Fibroblast of lung (primary cell): ENCODE results near the gene MAPKAPK2. TPM values are rescaled to one million over a fixed set of nuclear protein-coding genes. Genes with fewer than 3 reads are reported as not detected.

Experiments used
- DNase-seq, 2 donors: peaks; one replicate each; pipeline versions ENCODE4 v3.0.0 to v3.0.0-alpha.2; 2010; ENCODE audit warnings: low read depth in 2 of 2
- H2AFZ ChIP-seq: 2 replicates; pipeline ENCODE4 v1.5.1; 2012; ENCODE audit warnings: low read length, control low read depth, inconsistent platforms
- H3K27ac ChIP-seq: 2 replicates; pipeline ENCODE4 v1.5.1; 2011; ENCODE audit warnings: low read length, control low read depth; ENCODE audit not compliant: insufficient read depth
- H3K27me3 ChIP-seq: 2 replicates; pipeline ENCODE4 v1.5.1; 2011; ENCODE audit warnings: mild to moderate bottlenecking, low read length; ENCODE audit not compliant: control insufficient read depth, insufficient read depth
- H3K36me3 ChIP-seq: 2 replicates; pipeline ENCODE4 v1.5.1; 2011; ENCODE audit warnings: low read length; ENCODE audit not compliant: control insufficient read depth, insufficient read depth
- H3K4me1 ChIP-seq: 2 replicates; pipeline ENCODE4 v1.5.1; 2011; ENCODE audit warnings: low read length; ENCODE audit not compliant: control insufficient read depth, insufficient read depth; ENCODE audit errors: extremely low read depth
- H3K4me2 ChIP-seq: 2 replicates; pipeline ENCODE4 v1.5.1; 2011; ENCODE audit warnings: low read length, control low read depth; ENCODE audit not compliant: insufficient read depth; ENCODE audit errors: extremely low read depth
- H3K4me3 ChIP-seq, 4 experiments: fragments of 200-600 bp in 1 of 4; sonication (generic) in 1 of 4; replicated peaks in 1 of 4; 2 replicates each; pipeline ENCODE4 v1.5.1; 2011 to 2016; ENCODE audit warnings: low read length in 4 of 4, low read depth in 3 of 4, mild to moderate bottlenecking in 3 of 4, control low read depth in 2 of 4, inconsistent platforms in 1 of 4, mixed read lengths in 1 of 4; ENCODE audit not compliant: insufficient read depth in 1 of 4; ENCODE audit errors: control extremely low read depth in 1 of 4
- H3K79me2 ChIP-seq: 2 replicates; pipeline ENCODE4 v1.5.1; 2012; ENCODE audit warnings: mild to moderate bottlenecking, low read length, inconsistent platforms; ENCODE audit not compliant: control insufficient read depth, insufficient read depth
- H3K9ac ChIP-seq: 2 replicates; pipeline ENCODE4 v1.5.1; 2011; ENCODE audit warnings: mild to moderate bottlenecking, low read length, control low read depth; ENCODE audit not compliant: insufficient read depth
- H3K9me3 ChIP-seq: 2 replicates; pipeline ENCODE4 v1.5.1; 2012; ENCODE audit warnings: low read depth, low read length; ENCODE audit not compliant: control insufficient read depth, insufficient read depth
- H4K20me1 ChIP-seq: 2 replicates; pipeline ENCODE4 v1.5.1; 2011; ENCODE audit warnings: low read length; ENCODE audit not compliant: control insufficient read depth, insufficient read depth; ENCODE audit errors: extremely low read depth
- EZH2 ChIP-seq: IDR thresholded peaks from 2 replicates; pipeline ENCODE4 v1.5.1; 2012; ENCODE audit warnings: low read length, control low read depth, mild to moderate bottlenecking; ENCODE audit errors: missing control alignments
- polyA plus RNA-seq, 2 donors: library from polyadenylated mRNA; depleted of rRNA in 1 of 2; stranded (reverse) in 1 of 2; unstranded in 1 of 2; fragments of >200 nt; gene quantifications; 2 replicates each; pipeline ENCODE4 v1.2.1, GENCODE V29; 2011 to 2012; ENCODE audit warnings: missing spikeins in 1 of 2
- total RNA-seq: library from RNA; depleted of rRNA; stranded (reverse); fragments of >200 nt; gene quantifications from 2 replicates; pipeline ENCODE4 v1.2.1, GENCODE V29; 2014
- TF ChIP-seq, protein P1 (sequence below), 2 donors: IDR thresholded peaks in 1 of 2; conservative IDR thresholded peaks in 1 of 2; 1 replicate in 1 of 2; 2 replicates in 1 of 2; pipeline ENCODE4 v1.5.1; 2011 to 2012; ENCODE audit warnings: low read length in 2 of 2, control low read depth in 1 of 2, inconsistent platforms in 1 of 2, low read depth in 1 of 2, mild to moderate bottlenecking in 1 of 2

The MAPKAPK2 gene
- total and polyA plus RNA-seq, 2 donors (not counting 1 experiment from before 2014, with no cell fraction given) = 51.9 to 85.7 TPM

DNA sequence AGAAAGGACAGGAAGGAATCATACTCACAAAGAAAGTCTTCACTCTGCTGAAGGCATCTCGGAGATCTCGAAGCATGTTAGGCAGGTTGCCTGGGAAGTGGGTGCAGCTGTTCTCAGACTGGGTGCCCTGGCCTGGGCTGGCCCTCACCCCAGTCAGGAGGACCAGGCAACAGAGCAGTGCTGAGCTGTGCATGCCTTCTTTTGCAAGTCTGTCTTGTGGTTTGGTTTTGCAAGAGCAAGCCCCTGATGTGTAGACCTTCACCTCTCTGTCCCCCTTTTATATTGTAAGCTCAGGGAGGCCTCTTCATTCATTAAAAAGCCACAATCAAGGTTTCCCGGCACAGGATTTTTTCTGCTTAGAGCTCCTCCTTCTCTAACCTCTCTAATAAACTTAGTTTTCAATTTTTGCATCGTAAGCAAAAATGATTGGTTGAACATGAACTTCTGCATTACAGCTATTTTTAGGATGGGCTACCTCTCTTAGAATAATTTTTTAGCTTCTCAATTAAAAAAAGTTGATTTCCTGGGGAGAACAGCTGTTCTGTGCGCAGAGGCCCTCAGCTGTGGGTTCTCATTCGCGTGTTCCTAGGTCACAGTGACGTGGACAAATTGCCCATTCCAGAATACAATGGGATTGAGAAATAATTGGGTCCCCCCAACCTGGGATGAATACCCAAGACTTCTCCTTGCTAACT, 87.7 kb downstream of the MAPKAPK2 start, which contains the start of gene IL10:
Gene IL10, minus strand, starts transcription at position 252 of the 695 bp plus-strand sequence. Its CDS starts 59 bp downstream, at position 193.
- TF ChIP-seq, protein P1, sequence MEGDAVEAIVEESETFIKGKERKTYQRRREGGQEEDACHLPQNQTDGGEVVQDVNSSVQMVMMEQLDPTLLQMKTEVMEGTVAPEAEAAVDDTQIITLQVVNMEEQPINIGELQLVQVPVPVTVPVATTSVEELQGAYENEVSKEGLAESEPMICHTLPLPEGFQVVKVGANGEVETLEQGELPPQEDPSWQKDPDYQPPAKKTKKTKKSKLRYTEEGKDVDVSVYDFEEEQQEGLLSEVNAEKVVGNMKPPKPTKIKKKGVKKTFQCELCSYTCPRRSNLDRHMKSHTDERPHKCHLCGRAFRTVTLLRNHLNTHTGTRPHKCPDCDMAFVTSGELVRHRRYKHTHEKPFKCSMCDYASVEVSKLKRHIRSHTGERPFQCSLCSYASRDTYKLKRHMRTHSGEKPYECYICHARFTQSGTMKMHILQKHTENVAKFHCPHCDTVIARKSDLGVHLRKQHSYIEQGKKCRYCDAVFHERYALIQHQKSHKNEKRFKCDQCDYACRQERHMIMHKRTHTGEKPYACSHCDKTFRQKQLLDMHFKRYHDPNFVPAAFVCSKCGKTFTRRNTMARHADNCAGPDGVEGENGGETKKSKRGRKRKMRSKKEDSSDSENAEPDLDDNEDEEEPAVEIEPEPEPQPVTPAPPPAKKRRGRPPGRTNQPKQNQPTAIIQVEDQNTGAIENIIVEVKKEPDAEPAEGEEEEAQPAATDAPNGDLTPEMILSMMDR (conservative IDR thresholded peaks at IDR 0.05 in 1 of 2, IDR thresholded peaks at IDR 0.05 in 1 of 2; ENCODE audit: low read depth in 1 of 2, low read length in 2 of 2) = no peak
- no peak for TF ChIP-seq EZH2
- Histone ChIP-seq H2AFZ (no peak within 1 kb of the TSS), H3K4me3 (no peak within 1 kb of the TSS), H3K9ac (no peak within 1 kb of the TSS), H3K4me1 (no peaks in the 10 kb centered on the region), H4K20me1 (no peaks in the 10 kb centered on the region), H3K79me2 (no peaks in the 10 kb centered on the region), H3K36me3 (no peaks in the 10 kb centered on the region), H3K4me2 (no peak within 1 kb of the TSS), H3K27me3 (no peaks in the 10 kb centered on the region), H3K9me3 (no peaks in the 10 kb centered on the region), H3K27ac (no peak within 1 kb of the TSS)
- no peak for DNase-seq

DNA sequence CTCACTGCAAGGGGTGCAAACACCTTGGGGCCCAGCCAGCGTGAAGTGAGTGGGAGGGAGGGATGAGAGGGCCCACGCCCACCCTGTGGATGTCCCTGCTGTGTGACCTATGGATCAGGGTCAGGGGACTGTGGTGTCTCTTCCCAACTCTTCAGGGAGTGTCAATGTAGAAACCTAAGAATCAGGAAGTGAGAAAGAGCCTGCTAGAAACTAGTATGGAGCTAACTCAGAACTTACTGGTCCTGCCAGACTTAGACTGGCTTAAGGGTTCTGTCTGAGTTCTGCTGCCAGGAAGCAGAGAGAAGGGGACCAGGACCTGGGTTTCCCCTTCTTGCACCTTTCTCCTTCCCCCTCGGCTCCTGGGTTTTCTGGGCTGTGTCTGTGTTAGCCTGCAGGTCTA, 89.4 kb downstream of the MAPKAPK2 start:
- Histone ChIP-seq H3K4me3 (no peak overlapping the region), H4K20me1 (no peaks in the 10 kb centered on the region), H3K4me1 (no peaks in the 10 kb centered on the region), H3K36me3 (no peaks in the 10 kb centered on the region), H3K27me3 (no peaks in the 10 kb centered on the region), H3K9me3 (no peaks in the 10 kb centered on the region), H3K27ac (no peak overlapping the region), H3K9ac (no peak overlapping the region), H2AFZ (no peak overlapping the region), H3K4me2 (no peak overlapping the region), H3K79me2 (no peaks in the 10 kb centered on the region)
- no peak for DNase-seq
- TF ChIP-seq EZH2 = no peak
- TF ChIP-seq, protein P1 (conservative IDR thresholded peaks at IDR 0.05 in 1 of 2, IDR thresholded peaks at IDR 0.05 in 1 of 2; ENCODE audit: low read depth in 1 of 2, low read length in 2 of 2) = no peak

DNA sequence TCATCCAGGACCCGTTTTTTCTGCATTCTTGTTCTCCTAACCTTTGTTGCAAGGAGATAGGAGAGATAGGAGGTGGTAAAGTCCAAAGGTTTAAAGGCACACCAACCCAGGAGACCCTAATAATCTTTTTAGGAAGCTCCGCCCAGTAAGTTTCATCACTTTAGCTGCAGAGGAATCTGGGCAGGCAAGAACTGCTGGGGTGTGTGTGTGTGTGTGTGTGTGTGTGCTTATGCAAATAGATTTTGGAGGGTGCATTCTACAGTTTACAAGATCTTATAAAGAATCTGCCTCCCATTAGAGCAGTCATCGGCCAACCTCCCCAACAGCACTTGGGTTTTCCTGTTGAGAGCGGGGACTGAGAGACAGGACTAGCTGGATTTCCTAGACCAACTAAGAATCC, 91.5 kb downstream of the MAPKAPK2 start:
- TF ChIP-seq EZH2 = no peak
- TF ChIP-seq, protein P1 (conservative IDR thresholded peaks at IDR 0.05 in 1 of 2, IDR thresholded peaks at IDR 0.05 in 1 of 2; ENCODE audit: low read depth in 1 of 2, low read length in 2 of 2) = no peak
- peak; percentile 9 to 17 for DNase-seq

More for the DNA sequence above, 91.5 kb downstream of the MAPKAPK2 start:
- H3K9me3 ChIP-seq = no peaks in the 10 kb centered on the region
- no peak overlapping the region for H3K4me2 ChIP-seq
- H3K27me3 ChIP-seq = no peaks in the 10 kb centered on the region
- H4K20me1 ChIP-seq = no peaks in the 10 kb centered on the region
- no peaks in the 10 kb centered on the region for H3K79me2 ChIP-seq
- H3K36me3 ChIP-seq = no peaks in the 10 kb centered on the region
- H3K4me3 ChIP-seq = no peak overlapping the region
- H2AFZ ChIP-seq = no peak overlapping the region
- no peak overlapping the region for H3K27ac ChIP-seq
- H3K4me1 ChIP-seq = no peaks in the 10 kb centered on the region
- no peak overlapping the region for H3K9ac ChIP-seq
